Muscle layer of duodenum (tissue), 2 donors: Measurements from ENCODE around the gene CAPZA2.
"Not testable (repeated sequence)": the region's sequence is repeated elsewhere in the genome, so short reads cannot be mapped to it uniquely, and the experiment has no call there.

ENCODE experiments used
- H3K27ac ChIP-seq: one replicate; pipeline ENCODE4 v1.7.0; 2013; ENCODE audit warnings: mild to moderate bottlenecking, low read length
- H3K27me3 ChIP-seq: one replicate; pipeline ENCODE4 v1.7.0; 2013; ENCODE audit warnings: low read depth, mild to moderate bottlenecking, control low read depth, low read length
- H3K36me3 ChIP-seq, 2 donors: one replicate each; pipeline ENCODE4 v1.7.0; 2013; ENCODE audit warnings: low read length in 2 of 2, control low read depth in 1 of 2, mild to moderate bottlenecking in 1 of 2; ENCODE audit not compliant: insufficient read depth in 2 of 2, control insufficient read depth in 1 of 2
- H3K4me1 ChIP-seq, 2 donors: one replicate each; pipeline ENCODE4 v1.7.0; 2013; ENCODE audit warnings: low read length in 2 of 2, mild to moderate bottlenecking in 2 of 2, control low read depth in 1 of 2, moderate library complexity in 1 of 2; ENCODE audit not compliant: insufficient read depth in 2 of 2, control insufficient read depth in 1 of 2
- H3K4me3 ChIP-seq, 2 donors: one replicate each; pipeline ENCODE4 v1.7.0; 2013; ENCODE audit warnings: low read length in 2 of 2, low read depth in 1 of 2, mild to moderate bottlenecking in 1 of 2
- H3K9me3 ChIP-seq, 2 donors: one replicate each; pipeline ENCODE4 v1.7.0; 2013; ENCODE audit warnings: low read length in 2 of 2, control low read depth in 1 of 2, mild to moderate bottlenecking in 1 of 2; ENCODE audit not compliant: control insufficient read depth in 1 of 2
- donor health status: healthy.

CAPZA2 gene

GRCh38 chr7:116971153-116971552 is 108.8 kb downstream of the CAPZA2 start:
- not testable (repeated sequence) for H3K27ac ChIP-seq, H3K4me1 ChIP-seq

More at GRCh38 chr7:116971153-116971552, 108.8 kb downstream of the CAPZA2 start:
- not testable (repeated sequence) for H3K9me3 ChIP-seq, H3K27me3 ChIP-seq, H3K36me3 ChIP-seq, H3K4me3 ChIP-seq
